PC-3 (cell line): Measurements from ENCODE around the gene MYOF. TPM values are rescaled to one million over a fixed set of nuclear protein-coding genes. Genes with fewer than 3 reads are reported as not detected.

Experiments used
- ATAC-seq: fragments of 200-7000 bp; cut with Tn5 transposase; 2 replicates; pipeline ENCODE4 v1.9.1; 2020; ENCODE audit warnings: mild to moderate bottlenecking, moderate library complexity
- BruUV-seq: library from RNA; stranded (reverse); fragments of 400-500 nt; replicated peaks from 2 replicates; lab custom pipeline; 2021; lab: Mats Ljungman, UMichigan
- CTCF ChIA-PET: fragments of 300-600 bp; sonication (Branson Sonifier 250); formaldehyde crosslinking; loops from one replicate; lab custom pipeline; 2022; ENCODE audit warnings: antibody characterized with exemption; lab: Charles Lee
- POLR2A ChIA-PET: fragments of 300-600 bp; sonication (Branson Sonifier 250); formaldehyde crosslinking; loops from one replicate; lab custom pipeline; 2022; ENCODE audit warnings: antibody characterized with exemption; ENCODE audit not compliant: unreplicated experiment; lab: Charles Lee
- DNase-seq: peaks from one replicate; pipeline ENCODE4 v3.0.0-alpha.2; 2015
- H2AFZ ChIP-seq: fragments of 300-600 bp; sonication (generic); 2 replicates; pipeline ENCODE4 v1.6.0; 2016; ENCODE audit warnings: antibody characterized with exemption, low read length
- H3F3A ChIP-seq: fragments of 300-600 bp; sonication (generic); one replicate; pipeline ENCODE4 v1.6.0; 2017; ENCODE audit warnings: antibody characterized with exemption, low read length, control low read depth, mild to moderate bottlenecking; ENCODE audit not compliant: unreplicated experiment
- H3K27ac ChIP-seq: fragments of 300-600 bp; sonication (generic); 2 replicates; pipeline ENCODE4 v1.5.1; 2016; ENCODE audit warnings: mild to moderate bottlenecking, low read length
- H3K27me3 ChIP-seq: fragments of 300-600 bp; sonication (generic); 2 replicates; pipeline ENCODE4 v1.6.1; 2016; ENCODE audit warnings: low read length, mixed read lengths
- H3K36me3 ChIP-seq: fragments of 300-600 bp; sonication (generic); 2 replicates; pipeline ENCODE4 v1.6.1; 2016; ENCODE audit warnings: low read depth, mixed run types, low read length, mixed read lengths
- H3K4me1 ChIP-seq: fragments of 300-600 bp; sonication (generic); 2 replicates; pipeline ENCODE4 v1.5.1; 2016; ENCODE audit warnings: low read length; ENCODE audit not compliant: insufficient read depth
- H3K4me2 ChIP-seq: fragments of 300-600 bp; sonication (generic); 2 replicates; pipeline ENCODE4 v1.6.0; 2016; ENCODE audit warnings: low read length
- H3K4me3 ChIP-seq: fragments of 300-600 bp; sonication (generic); 2 replicates; pipeline ENCODE4 v1.5.1; 2016; ENCODE audit warnings: mild to moderate bottlenecking, low read length, mixed read lengths
- H3K79me2 ChIP-seq: fragments of 300-600 bp; sonication (generic); 2 replicates; pipeline ENCODE4 v1.6.1; 2017; ENCODE audit warnings: low read length, mixed read lengths
- H3K9ac ChIP-seq: fragments of 300-600 bp; sonication (generic); 2 replicates; pipeline ENCODE4 v1.6.0; 2016; ENCODE audit warnings: mild to moderate bottlenecking, low read length
- H3K9me2 ChIP-seq: fragments of 300-600 bp; sonication (generic); replicated peaks from 2 replicates; pipeline ENCODE4 v1.6.1; 2016; ENCODE audit warnings: mixed run types, low read length, mixed read lengths
- H3K9me3 ChIP-seq: fragments of 300-600 bp; sonication (generic); 2 replicates; pipeline ENCODE4 v1.6.1; 2016; ENCODE audit warnings: low read length, mixed read lengths
- H4K20me1 ChIP-seq: fragments of 300-600 bp; sonication (generic); 2 replicates; pipeline ENCODE4 v1.6.1; 2016; ENCODE audit warnings: low read length, mixed read lengths
- EZH2 ChIP-seq: fragments of 300-600 bp; sonication (generic); IDR thresholded peaks from one replicate; pipeline ENCODE4 v1.6.1; 2017; ENCODE audit warnings: antibody characterized with exemption, mild to moderate bottlenecking, low read length; ENCODE audit not compliant: unreplicated experiment
- EZH2phosphoT487 ChIP-seq: fragments of 300-600 bp; sonication (generic); IDR thresholded peaks from 2 replicates; pipeline ENCODE4 v1.6.1; 2018; ENCODE audit warnings: mild to moderate bottlenecking, antibody characterized with exemption, low read length, borderline replicate concordance
- intact Hi-C: fragments of 100-400 bp; cut with micrococcal nuclease; formaldehyde crosslinking; loops from 2 replicates; pipeline ENCODE4 v1.9.0; 2023
- total RNA-seq: library from RNA; depleted of rRNA; stranded (reverse); fragments of >200 nt; gene quantifications from 2 replicates; pipeline ENCODE4 v1.2.3, GENCODE V29; 2014
- TF ChIP-seq, protein P1 (sequence below): fragments of 300-600 bp; sonication (generic); conservative IDR thresholded peaks from 2 replicates; pipeline ENCODE4 v1.5.1; 2017; ENCODE audit warnings: antibody characterized with exemption, low read depth, mild to moderate bottlenecking, low read length

The MYOF gene
- total RNA-seq, 1 experiment from 2014 or later, result 174 TPM

DNA sequence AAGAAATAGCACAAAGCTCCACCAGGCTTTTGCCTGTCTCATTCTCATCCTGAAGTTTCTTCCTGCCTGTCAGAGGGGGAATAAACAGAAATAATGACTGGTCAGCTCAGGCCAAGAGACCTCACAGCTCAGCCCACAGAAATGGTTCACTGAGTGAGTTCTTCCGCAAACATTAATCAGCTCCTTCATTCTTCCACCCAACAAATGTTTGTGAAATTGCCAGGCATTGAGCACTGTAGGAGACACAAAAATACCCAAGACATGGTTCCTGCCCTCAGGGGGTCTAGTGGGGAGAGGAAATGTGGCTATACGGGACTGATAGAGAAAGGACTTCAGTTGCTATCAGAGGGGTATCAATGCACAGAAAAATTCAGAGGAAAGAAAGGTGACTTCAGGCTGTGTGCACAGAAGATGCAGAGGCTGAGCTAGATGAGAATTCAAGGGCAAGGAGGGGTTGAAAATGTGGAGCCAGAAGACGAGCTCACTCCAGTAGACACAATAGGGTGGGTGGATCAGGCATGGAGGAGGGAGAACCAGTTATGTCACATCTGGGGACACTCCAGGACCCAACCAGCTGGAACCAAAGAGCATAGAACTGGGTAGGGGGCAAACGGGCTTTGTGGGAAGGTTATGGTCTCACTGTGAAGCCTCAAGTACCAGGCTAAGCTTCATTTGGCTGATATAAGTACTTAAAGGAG is 20.9 kb downstream of the MYOF start:
- Histone ChIP-seq H3K27ac (peak overlapping the region; percentile 99), H3K36me3 (peaks cover 38% of the 10 kb centered on the region), H3K27me3 (no peaks in the 10 kb centered on the region), H4K20me1 (no peaks in the 10 kb centered on the region), H3K4me3 (no peak overlapping the region; the same call in 1 of the 2 replicates), H2AFZ (no peak overlapping the region), H3K4me2 (peak overlapping the region; percentile 65), H3K9me2 (no peaks in the 10 kb centered on the region), H3K79me2 (peaks cover 85% of the 10 kb centered on the region), H3K9ac (peak overlapping the region; percentile 10; the same call in 1 of the 2 replicates), H3K9me3 (no peaks in the 10 kb centered on the region), H3K4me1 (peaks cover 71% of the 10 kb centered on the region), H3F3A (peaks cover 18% of the 10 kb centered on the region)
- ATAC-seq (no peak), DNase-seq (peak; percentile 14)
- ChIA-PET CTCF (interaction anchor here (0.7 to 1.7 kb wide), 2 partner anchors 16 to 20 kb away, joined by 4 to 8 read pairs; no protein-coding TSS in a partner anchor), POLR2A (interaction anchor here (0.6 to 1.4 kb wide), 3 partner anchors 12 to 21 kb away, joined by 4 to 16 read pairs (median 4); partner anchors contain the start of gene MYOF)
- intact Hi-C loops, result no loop called here
- TF ChIP-seq EZH2phosphoT487, result no peak
- TF ChIP-seq EZH2, result no peak
- TF ChIP-seq, protein P1, sequence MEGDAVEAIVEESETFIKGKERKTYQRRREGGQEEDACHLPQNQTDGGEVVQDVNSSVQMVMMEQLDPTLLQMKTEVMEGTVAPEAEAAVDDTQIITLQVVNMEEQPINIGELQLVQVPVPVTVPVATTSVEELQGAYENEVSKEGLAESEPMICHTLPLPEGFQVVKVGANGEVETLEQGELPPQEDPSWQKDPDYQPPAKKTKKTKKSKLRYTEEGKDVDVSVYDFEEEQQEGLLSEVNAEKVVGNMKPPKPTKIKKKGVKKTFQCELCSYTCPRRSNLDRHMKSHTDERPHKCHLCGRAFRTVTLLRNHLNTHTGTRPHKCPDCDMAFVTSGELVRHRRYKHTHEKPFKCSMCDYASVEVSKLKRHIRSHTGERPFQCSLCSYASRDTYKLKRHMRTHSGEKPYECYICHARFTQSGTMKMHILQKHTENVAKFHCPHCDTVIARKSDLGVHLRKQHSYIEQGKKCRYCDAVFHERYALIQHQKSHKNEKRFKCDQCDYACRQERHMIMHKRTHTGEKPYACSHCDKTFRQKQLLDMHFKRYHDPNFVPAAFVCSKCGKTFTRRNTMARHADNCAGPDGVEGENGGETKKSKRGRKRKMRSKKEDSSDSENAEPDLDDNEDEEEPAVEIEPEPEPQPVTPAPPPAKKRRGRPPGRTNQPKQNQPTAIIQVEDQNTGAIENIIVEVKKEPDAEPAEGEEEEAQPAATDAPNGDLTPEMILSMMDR, result no peak
- BruUV-seq, result no TSS peak

DNA sequence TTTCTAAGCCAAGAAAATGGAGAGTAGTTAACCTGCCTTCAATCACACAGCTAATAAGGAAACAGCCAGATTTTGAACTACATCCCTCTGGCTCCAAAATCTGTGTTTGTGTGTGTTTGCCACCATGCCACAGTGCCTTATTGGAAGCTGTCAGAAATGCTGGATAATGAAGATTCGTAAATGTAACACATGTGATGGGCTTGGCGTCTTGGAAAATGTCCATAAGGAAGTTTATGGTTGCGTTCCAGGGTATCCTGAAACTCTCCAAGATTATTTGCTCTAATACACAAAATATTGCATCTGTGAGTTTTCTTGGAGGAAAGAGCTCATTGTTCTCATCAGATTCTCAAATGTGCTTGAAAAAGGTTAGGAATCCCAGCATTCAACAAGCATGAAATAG is 22.7 kb downstream of the MYOF start:
- CTCF ChIA-PET, result interaction anchor here (1.0 kb wide), 1 partner anchor 23 kb away, joined by 4 read pairs; the partner anchor contains the start of gene MYOF
- Histone ChIP-seq H3K4me1 (peaks cover 53% of the 10 kb centered on the region), H3K27ac (peak overlapping the region; percentile 93), H3K9me2 (no peaks in the 10 kb centered on the region), H3K79me2 (peaks cover 86% of the 10 kb centered on the region), H3K27me3 (no peaks in the 10 kb centered on the region), H3K9ac (peak overlapping the region; percentile 50), H2AFZ (no peak overlapping the region), H3F3A (peaks cover 15% of the 10 kb centered on the region), H3K4me3 (peak overlapping the region; percentile 38; the same call in 1 of the 2 replicates), H3K9me3 (no peaks in the 10 kb centered on the region), H3K36me3 (peaks cover 46% of the 10 kb centered on the region), H3K4me2 (peak overlapping the region; percentile 64), H4K20me1 (no peaks in the 10 kb centered on the region)
- TF ChIP-seq, protein P1, result no peak
- TF ChIP-seq EZH2 (no peak), EZH2phosphoT487 (no peak)
- ATAC-seq, result no peak
- intact Hi-C loops, result loop anchor here (2.0 kb wide), 1 partner anchor 23 kb away; no protein-coding TSS in a partner anchor
- no peak for DNase-seq
- POLR2A ChIA-PET, result interaction anchor here (0.6 to 1.7 kb wide), 3 partner anchors 12 to 49 kb away, joined by 3 to 10 read pairs (median 4); partner anchors contain the start of gene MYOF
- no TSS peak for BruUV-seq
